Stimulated activated CD8-positive, alpha-beta memory T cell treated with anti-CD3 and anti-CD28 coated beads, Interleukin-4, amount 100 ng/mL, for 1 hour (primary cell): Measurements from ENCODE around the gene RIC8B.

Experiments used
- DNase-seq, 2 donors: peaks; one replicate each; pipeline ENCODE4 v3.0.0-alpha.2; 2020; ENCODE audit warnings: low read depth in 2 of 2, low spot score in 1 of 2

The RIC8B gene

DNA sequence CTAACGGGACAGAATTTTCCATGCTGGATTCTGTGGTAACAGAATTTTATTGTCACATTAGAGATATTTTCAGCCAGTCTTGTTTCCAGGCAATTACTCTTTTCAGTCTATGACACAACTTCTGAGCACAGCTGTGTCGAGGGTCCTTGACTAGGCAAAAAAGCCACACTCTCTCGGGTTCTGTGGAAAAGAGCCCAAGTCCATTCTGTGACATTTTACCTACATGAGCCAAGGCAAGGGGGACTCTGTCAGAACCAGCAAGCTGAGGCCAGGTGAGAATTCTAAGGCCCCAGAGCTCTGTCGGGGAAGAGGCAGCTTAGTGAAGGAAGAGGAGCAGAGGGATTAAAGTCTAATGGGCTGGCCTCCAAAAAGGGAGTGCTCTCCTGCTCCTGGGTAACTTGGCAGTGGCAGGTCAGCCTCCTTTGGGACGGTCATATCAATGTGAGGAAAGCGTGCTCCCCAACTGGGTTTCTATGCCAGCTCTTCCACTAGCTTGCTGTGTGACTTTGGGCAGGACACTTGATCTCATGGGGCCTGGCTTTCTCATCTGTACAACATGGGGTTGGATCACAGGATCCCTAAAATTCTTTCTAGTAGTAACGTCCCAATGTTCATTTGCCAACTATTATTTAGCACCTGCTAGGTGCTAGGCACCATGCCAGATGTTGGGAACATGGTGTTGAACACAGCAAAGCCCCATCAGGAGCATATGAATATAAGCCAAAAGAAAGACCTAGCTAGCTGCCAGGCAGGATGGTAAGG lies 16.0 kb upstream of the RIC8B start:
- no peak for DNase-seq

DNA sequence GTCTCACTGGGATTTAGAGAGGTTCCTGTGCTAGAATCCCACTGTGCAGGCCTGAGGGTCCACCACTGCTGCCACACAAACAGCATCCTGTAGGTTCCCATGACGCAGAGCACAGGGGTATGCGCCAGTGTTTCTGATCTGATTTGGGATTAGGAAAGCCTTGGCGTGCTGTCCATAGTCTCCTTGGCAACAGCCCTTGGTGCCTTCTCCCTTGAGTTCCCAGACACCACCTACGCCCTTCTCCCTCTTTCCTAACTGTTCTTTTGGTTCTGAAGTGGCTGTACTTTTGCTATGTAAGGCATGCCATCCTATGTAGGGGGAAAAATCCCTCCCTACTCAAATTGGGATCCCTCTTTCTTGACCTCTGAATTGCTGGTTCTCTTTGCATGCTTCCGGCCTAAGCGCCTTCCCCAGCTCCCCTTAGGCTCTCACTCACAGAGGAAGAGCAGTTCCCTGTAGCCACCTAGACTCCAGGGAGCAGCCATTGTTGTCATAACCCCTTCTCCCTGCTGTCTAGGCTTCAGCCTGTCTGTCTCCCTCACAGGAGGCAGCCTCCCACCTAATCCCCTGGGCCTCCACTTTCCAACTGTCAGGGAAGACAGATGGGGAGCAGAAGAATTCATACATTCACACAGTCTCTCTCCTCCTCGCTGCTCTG lies 14.8 kb upstream of the RIC8B start:
- no peak for DNase-seq

DNA sequence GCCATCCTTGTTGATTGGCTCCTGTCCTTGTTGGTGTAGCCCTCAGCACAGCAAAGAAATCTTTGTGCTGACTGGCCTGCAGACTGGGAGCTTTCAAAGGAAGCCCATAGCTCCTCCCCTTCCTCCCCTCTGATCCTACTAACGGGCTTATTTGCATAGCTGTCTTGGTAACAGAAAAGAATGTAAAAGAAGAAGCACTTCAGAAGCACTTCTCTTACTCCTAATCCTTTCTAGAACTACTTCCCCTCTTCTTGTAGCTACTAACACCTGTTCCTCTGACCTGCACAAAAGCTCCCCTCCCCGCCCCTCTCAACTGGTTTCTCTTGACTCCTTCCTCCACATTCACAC lies 14.3 kb upstream of the RIC8B start:
- no peak for DNase-seq

DNA sequence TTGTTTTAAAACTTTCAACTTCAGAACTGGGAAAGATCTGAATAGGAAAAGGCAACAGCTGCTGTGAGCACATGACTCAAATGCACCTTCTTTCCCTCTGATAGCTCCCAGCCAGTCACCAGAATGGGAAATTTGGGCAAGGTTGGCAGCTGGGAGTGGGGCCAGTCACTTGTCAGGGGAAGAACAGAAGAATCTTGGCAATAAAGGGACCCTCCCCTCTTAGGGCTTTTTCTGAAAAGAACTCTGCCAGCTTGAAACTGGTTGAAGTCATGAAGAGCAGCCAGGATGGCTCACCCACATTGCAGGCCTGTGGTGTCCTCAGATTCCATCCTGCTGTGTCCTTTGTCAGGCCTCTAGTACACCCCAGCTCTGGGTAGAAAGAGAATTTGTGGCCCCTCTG lies 10.3 kb upstream of the RIC8B start:
- no peak for DNase-seq

DNA sequence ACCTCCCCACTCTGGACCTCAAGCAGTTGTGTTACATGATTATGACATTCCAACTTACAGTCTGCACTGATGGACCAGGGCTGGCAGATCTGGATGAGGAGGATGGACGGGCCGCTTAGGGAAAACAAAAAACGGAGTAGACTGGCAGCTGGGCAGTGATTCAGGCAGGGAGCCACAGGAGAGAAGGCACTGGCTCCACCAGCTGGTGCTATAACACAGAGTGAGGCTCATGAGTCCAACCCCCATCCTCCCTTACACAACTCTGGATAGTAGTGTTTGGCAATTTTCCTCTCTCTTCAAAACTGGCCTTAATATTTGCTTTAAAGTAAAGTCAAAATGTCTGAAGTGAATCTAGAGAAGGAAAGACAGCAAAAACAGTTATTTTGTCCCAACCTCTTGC lies 9.7 kb upstream of the RIC8B start:
- no peak for DNase-seq

DNA sequence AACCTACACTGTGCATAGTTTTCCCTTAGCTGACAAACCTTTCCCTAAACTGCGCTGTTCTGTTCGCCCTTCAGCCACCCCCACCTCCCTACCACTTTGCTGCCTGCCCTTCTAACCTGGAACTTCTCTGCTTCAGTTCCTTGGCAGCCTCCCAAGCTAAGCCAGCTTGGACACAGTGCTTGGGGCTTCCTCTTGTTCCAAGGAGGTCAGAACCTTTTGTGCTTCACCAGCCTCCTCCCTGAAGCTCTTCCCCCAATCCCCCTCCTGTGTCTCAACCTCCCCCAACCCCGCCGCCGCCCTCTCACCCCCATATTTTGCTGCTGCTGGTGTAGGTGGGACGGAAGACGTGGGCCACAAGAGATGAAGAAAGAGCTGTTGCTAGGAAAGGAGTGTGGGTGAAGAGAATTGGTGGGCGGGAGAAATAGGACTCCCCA lies 8.1 kb upstream of the RIC8B start:
- no peak for DNase-seq

DNA sequence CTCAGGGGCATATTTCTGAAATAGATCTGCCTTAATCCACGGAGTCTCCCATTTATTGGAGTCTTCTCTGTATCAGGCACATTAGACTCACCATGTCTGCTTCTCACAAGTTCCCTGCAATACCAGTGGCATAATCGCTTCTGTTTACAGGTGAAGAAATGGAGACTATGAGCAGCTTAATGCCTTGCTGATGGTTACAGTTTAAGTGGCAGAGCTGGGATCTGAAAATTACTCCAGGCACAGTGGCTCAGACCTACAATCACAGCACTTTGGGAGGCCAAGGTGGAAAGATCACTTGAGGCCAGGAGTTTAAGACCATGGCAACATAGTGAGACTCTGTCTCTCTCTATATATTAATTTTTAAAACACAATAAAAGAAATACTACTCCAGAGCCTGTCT lies 7.3 kb upstream of the RIC8B start:
- no peak for DNase-seq

DNA sequence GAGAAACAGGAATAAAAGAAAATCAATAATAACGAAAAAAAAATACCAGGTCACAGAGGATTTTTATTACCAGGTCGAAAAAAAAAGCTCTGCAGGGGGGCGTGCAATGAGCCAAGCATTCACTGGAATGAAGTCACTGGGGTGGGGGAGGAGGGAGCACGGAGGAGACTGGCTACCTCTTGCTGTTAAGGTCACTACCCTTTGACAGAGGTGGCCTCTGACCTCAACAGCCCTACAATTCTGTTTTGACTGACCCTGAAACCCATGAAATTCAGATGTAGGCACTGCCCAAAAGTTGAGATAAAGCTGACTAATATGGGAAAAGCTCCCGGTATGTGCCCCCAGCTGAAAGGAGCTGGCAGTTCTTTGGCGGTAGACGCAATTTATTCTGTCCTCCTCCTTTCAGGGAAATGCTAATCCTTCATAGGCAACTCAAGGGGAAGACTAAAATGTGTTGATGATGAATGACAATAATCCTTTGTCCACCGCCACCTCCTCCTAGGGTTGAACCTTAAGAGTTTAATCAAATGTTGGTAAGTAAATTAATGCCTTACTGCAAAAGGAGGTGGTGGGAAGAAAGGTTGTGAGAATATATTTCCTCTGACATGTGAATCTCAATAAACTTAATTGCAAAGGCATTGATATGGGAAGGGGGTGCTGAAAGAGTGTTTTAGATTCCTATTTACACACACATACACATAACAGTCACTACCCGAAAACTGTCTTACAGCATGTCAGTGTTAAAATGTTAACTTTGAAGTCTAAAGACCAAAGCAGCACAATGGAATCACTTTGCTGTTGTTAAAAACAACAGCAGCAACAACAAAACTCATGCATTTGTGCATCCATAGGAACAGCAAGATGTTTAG lies 6.3 kb upstream of the RIC8B start:
- no peak for DNase-seq

DNA sequence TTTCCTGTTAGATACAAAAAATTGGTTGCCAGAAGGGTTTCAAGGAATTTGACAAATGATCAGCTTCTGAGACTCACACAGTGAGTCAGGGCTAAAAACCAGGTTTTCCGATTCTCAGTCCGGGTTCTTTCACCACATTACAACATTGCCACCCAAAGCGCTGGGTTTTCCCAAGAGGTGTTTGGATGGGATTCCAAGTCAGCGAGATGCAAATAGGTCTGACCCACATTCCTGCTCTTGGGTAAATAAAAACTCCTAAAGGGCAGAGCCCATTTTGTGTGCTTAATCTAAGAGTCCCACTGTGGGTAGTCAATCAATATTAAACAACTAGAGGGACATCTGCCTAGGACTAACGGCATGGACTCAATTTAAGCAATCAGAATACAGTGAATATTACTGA lies 5.4 kb upstream of the RIC8B start:
- no peak for DNase-seq

DNA sequence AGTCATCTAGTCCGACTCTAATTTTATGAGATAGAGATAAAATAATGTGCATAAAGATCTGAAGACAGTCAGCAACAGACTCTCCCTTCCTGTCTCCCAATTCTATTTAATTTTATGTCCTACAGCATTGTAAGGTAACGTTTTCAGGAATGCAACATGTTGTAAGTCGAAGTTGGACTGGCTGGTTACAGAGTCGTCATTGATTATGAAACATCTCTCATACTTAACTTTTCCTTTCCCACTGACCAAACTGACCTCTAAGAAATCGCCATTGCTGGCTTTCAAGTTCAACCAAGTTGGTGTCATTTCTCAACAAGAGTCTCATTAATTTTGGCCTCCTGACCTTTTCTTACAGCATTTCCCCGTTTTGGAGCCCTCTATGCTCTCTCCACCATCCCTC lies 4.9 kb upstream of the RIC8B start:
- no peak for DNase-seq

DNA sequence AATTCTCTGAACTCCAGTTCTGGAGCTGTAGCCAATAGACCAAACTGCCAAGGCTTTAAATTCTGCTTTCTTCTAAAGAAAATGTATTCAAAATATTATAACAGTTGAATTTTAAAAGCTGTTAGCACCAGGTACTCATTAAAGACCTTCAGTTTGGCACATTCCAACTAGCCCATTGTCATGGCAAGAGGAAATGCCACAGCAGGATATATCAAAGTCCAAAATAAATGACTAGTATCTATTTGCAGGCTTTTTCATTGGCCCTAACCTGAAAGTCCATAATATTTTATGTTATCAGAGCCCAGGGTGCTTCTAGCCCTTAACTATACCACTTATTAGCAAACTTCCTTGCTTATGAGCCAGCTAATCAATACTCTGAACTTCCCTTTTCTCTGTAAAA lies 3.1 kb upstream of the RIC8B start:
- DNase-seq = no peak

DNA sequence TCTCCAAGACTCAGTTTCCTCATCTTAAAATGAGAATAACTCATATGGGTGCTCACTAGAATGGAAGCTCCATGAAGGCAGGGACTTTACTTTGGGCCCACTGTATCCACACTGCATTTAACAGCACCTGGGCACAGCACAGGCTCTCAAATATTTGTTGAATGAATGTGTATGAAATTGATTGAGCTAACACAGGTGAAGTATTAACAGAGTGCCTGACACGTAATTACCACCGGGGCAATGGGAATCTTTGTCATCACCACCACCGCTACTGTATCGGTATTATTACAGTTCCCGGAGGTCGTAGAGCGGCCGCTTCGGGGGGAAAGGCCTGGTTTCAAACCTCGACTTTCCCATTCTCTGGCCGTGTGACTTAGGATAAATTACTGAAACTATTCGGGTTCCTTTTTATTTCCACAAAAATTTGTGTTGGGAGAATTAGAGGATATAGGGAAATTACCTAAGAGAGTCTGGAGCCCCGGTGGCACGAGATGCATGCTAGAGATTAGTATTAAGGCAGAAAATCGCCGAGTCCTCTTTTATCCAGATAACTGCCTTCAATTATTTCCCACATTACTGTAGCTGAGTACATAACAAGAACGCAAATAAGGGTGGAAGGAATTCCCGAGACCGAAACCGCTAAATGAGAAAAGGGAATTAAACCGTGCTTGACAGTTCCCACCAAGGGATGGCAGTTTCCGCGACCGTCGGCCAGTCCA lies 1.0 kb upstream of the RIC8B start:
- DNase-seq = no peak

DNA sequence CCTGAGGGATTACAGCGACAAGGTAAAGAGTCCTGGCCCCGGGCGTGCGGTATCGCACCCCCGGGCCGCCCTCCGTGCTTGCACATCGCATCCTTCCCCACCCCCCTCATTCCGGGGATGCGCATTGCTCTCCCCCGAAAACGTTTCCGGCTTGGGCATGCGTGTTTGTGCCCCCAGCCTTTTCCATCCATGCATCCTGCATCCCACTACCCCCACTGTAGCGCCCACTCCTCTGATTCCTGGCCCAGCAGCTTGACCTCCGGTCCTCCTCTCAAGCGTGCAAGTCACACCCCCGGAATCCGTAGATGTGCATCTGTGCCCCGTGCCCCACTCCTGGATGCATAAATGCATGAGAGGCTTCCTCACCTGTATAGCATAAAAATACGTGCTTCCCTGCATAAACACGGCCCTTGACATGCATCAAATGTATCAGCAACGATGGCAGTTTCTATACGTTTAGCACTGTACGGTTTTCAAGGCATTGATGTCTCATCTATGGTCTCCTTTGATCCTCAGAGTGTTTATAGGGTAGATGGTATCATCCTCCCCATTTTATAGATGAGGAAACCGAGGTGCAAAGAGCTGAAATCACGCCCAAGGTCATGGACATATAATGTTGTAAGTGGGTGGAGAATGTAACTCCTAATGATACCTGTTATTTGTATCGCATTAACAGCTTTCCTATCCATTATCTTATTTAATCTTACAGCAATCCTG lies 484 bp downstream of the RIC8B start:
- no peak for DNase-seq

DNA sequence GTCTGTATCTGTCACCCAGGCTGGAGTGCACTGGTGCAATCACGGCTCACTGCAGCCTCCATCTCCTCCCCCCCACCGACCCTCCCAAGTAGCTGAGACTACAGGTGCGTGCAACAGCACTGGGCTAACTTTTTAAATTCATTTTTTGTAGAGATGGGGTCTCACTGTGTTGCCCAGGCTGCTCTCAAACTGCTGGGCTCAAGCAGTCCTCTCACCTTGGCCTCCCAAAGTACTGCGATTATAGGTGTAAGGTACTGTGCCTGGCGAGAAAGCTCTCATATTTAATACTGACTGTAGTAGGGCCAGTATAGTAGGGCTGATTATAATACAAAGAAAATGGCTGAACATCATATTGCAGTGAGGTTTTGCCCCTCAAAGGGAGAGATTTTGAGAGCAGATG lies 2.4 kb downstream of the RIC8B start:
- no peak for DNase-seq

DNA sequence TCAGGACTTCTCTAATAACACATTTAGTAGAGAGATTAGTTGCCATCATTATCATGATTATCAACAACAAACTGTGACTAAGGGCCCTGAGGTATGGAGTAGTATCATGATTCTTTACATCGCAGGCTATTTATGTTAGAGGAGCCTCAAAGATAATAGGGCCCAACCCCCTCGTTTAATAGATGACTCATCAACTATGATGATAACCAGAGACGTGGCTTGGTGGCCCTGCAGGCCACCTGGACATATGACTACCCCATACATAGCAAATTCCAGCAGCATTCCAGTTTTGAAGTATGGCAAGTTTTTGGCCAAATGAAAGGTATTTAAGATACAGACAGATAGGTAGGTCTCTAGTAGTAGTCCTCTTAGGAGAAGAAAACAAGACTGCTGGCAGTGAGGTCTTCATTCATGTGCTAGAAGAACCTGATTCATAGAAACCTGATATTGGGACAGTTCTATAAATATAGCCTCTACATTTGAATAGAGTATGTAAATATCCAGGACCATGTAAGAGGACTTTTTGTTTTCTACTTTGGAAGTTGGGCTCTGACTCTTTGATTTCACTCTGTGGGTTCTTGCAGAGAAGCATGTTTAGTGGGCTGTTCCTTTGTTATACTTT lies 5.6 kb downstream of the RIC8B start:
- no peak for DNase-seq

DNA sequence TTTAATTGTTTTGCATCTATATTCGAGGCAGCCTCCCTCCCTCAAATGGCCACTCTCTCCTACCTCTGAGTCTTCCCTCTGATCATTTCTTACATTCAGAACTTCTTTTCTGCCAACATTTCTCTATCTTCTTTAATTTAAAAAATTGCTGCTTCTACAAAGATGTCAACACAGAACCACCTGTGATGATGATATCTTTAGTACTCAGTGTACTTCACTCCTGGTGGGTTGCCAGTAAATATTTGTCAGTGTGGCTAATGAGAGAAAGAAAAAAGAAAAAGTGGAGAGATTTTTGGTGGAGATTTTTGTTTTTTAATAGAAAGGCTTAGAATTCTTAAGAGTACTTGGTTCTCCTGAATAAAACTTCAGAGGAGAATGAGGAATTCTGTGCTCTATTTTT lies 8.1 kb downstream of the RIC8B start:
- DNase-seq = no peak

DNA sequence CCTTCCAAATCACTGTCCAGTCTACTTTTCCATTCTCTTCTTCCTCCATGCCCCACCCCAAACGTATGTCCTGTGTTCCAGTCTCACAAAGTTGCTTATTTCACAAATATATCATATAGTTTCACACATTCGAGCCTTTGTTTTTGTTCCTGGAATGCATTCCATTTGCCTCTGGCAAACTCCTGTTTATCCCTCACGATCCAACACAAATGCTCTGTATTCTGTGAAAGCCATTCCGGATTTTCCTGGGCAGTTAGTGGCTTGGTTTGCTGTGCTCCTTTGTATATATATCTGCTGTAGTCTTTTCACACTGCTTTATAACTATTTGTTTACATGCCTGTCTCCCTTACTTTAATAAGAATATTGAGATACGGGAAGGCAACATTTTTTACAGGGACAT lies 9.0 kb downstream of the RIC8B start:
- no peak for DNase-seq

DNA sequence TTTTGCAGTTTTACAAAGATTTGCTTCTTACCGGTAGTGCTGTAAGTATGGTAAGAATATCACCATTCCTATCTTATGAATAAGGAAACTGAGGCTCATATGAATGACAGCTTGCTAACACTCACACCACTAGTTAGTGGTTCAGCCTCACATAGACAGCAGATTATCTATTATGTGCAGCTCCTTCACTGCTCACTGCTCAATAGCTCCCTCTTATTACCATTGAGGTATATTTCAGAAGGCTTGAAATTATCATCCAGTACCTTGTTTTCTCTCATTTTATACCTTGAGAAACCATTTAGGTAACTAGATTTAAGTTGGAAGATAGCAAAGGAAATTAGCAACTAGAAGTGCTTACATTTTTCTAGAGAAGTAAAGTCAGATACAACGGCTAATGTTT lies 15.5 kb downstream of the RIC8B start:
- DNase-seq = no peak

DNA sequence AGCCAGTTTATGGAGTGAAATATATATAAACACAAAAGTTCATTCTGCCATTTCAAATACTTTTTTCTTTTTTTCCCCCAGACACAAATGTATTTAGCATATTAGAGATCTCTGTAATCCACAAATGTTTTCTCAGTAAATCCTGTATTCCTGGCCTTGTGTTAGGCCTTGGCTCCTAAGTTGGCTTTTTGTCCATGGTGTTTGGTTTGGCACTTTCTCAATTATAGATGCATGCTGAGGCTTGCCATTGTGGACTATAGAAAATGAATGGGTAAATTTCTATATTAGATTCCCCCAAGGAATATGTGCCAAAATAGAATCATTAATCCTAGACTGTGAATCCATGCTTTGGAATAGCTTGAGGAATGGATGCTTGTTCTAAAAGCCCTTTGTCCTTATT lies 17.0 kb downstream of the RIC8B start:
- no peak for DNase-seq

DNA sequence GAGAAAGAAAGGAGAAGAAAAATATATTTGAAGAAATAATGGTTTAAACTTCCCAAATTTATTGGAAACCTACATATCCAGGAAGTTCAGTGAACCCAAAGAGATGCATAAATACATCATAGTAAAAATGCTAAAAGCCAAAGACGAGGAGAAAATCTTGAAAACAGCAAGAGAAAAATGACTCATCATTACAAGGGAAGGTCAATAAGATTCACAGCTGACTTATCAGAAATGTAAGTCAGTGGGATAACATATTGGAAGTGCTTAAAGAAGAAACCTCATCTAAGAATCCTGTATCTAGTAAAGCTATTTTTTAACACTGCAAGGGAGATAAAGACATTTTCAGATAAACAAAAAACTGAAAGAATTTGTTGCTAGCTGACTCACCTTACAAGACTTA lies 19.9 kb downstream of the RIC8B start:
- no peak for DNase-seq
